GM18502 (cell line): ENCODE results near the gene GRAP.

Source experiments
- ATAC-seq: cut with Tn5 transposase; IDR thresholded peaks from one replicate; pipeline ENCODE4 v1.9.1; 2021; ENCODE audit warnings: mild to moderate bottlenecking; ENCODE audit not compliant: unreplicated experiment, poor library complexity

GRAP gene

GRCh38 chr17:19004421-19005136, 42.2 kb downstream of the GRAP start, which contains the start of gene FAM83G:
Gene FAM83G (minus strand): TSS chr17:19004764. CDS start chr17:19004041, 723 bp downstream.
- peak; percentile 73 for ATAC-seq

DNA sequence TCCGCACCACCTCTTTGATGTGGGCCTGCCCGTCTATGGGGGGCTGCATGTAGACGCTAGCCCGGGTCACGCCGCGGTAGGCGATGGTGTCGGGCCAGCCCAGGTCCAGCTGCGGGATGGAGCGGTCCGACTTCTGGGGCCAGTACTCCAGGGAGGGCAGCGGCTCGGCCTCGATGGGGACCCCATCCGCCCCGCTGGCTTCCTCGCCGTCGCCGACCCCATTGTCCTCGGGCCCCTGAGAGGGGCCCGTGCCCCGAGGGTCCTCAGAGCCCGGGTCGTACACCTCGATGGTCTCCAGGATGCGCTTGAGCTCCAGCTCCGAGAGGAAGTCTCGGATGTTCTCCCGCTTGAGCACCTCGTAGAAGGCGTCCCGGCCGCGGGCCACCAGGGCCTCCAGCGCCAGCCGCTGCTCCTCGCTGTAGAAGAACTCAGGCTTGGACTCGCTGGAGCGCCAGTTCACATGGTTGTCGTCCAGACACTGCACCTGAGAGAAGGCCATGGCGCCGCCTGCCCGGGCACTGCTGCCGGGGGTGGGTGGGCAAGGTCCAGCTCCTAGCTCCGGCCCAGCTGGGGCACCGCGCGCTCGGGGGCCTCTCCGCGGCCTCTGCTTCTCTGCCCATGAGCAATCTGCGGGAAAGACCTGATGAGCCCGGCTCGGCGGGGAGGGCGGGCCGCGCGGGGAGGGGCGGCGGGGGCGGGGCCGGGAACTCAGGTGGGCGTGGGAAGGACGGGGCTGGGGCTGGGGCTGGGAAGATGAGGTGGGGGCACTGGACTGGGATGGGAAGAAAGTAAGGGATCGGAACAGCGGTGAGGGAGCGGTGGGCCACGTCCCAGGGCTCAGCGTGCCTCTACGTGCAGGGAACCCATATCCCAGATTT, 43.0 kb downstream of the GRAP start:
- ATAC-seq: peak; percentile 21

DNA sequence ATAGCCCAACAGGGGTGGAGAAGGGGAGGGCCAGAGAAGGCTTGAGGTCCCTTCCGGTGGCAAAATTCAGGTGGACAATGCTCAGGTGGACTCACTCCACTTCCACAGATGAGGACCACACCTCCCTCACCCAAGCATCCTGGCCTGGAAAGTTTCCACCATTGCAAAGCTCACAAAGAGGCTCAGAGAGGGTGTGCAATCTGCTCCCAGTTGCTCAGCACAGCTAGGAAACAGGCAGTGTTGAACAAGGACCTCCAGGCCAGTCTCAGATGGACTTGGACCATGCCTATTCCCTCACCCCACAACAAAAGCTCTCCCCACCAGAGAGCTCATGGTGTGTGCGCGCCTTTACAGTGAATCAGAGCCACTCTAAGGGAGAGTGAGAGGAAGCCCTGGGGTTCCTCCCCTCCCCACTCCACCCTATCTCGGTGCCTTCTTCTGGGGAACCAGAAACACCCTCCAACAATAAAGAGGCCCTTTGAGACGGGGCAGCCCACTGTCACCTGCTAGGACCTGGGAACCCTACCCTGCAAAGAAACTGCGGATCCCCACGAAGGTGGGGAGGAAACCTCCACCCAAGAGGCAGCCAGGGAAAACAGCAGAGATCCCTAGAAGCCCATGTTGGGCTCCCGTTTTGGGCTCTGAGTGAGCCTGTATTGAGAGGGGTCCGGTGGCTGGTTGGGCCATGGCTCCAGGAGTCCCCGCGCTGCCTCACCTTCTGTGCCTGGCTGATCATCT, 43.8 kb downstream of the GRAP start:
- no peak for ATAC-seq

- ATAC-seq: no peak
Measured at GRCh38 chr17:19001907-19002590, 44.7 kb downstream of the GRAP start.

DNA sequence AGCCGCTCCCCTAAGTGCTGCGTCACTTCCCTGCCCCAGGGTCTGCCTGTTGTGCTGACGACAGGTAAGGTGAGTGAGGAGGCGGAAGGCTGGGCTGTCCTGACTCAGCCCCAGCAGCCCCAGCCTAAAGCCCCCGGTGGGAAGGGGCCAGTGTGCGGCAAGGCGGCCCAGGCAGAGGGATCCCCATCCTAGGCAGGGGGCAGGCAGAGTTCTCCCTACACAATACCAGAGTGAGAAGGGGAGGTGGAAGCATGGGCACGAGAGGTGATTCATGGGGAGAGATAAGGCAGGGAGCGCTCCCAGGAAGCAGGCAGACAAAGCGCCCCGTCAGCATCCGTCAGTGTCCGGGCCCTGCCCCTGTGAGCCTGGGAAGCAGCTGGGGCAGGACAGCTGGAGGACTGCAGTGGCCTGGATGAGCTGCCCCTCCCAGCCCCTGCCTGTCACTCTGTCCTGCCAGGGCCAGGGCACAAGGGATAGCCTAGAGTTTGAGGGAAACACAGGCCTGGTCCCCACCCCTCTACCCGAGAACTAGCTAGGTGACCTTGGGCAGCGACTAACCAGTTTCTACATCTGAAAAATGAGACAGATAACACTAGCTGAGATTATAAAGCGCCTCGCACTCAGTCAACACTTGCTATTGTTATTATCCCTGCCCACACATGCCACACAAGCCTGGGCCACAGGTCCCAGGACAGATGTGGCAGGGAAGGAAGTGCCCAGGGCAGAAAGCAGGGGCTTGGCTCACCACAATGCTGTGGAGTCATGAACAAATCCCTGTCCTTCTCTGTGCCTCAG, 46.0 kb downstream of the GRAP start:
- ATAC-seq: no peak

GRCh38 chr17:18999911-19000310, 46.8 kb downstream of the GRAP start:
- ATAC-seq: no peak

GRCh38 chr17:18999394-18999793, 47.4 kb downstream of the GRAP start:
- ATAC-seq: no peak

DNA sequence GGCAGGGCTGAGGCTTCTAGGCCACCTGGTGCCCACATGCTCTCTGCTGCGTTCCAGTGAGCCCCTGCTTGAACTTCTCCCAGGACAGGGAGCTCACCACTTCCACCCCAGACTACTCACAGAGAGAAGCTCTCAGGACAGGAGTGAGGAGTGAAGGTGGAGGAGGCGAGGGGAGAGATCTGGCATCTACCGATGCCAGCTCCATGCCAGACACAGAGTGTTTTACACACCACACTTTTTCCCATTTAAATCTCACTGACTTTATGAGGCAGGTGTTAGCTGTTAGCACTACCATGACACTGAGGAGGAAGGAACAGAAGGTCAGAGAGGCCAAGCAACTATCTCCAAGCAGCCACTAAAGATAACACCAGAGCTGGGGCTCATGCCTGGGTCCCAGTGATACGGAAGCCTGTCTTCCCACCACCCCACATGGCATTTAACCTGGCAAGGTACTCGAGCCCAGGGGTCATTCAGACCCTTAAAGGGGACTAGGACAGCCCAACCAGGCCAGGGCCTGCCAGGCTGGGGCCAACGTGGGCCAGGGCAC, 49.0 kb downstream of the GRAP start:
- ATAC-seq: no peak

GRCh38 chr17:18996458-18996857, 50.3 kb downstream of the GRAP start:
- ATAC-seq: no peak

DNA sequence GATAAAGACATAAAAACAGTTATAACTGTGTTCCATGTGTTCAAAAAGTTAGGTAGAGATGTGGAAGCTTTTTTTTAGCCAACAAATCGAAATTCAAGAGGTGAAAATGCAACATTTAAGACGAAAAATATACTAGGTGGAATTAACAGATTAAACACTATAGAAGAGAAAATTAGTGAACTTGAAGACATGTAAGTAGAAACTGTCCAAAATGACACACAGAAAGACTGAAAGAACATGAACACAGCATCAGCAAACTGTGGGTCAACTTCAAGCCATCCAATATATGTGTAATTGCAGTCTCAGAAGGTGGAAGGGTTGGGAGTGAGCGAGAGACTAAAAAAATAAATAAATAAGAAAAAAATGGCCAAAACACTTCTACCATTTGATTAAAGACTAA, 51.5 kb downstream of the GRAP start:
- ATAC-seq: no peak

- ATAC-seq: no peak
Measured at GRCh38 chr17:18994631-18995030, 52.1 kb downstream of the GRAP start.

- ATAC-seq: no peak
Measured at GRCh38 chr17:18993905-18994526, 52.7 kb downstream of the GRAP start.

DNA sequence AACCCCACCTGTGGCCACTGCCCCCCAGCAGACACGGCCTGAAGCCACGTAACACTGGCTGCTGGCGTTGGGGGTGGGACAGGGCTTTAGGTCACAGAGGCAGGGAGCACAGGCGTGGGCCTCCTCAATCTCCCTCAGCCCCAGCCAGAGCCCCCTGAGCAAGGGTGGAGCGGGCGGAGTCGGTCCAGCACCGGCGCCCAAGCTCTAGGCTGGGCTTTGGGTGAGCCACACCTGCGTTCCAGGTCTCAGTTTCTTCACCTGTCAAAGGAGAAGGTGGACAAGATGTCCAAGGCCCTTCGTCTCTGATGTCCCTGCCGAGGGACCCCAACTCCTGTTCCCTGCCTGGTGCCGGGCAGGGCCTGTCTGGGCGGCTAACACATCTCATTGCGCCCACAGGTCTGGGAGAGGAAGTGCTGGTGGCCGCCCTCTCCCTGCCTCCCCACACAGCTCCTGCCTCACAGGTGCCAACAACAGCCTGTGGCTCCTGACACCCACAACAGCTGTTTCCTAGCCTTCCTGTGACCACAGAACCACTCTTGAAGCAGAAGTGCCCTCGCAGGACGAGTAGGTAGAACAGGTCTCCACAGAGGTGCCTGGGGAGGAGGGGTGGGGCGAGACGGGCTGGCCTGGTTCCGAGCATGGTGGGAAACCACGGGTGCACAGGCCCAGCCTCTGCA, 54.2 kb downstream of the GRAP start:
- ATAC-seq: no peak

DNA sequence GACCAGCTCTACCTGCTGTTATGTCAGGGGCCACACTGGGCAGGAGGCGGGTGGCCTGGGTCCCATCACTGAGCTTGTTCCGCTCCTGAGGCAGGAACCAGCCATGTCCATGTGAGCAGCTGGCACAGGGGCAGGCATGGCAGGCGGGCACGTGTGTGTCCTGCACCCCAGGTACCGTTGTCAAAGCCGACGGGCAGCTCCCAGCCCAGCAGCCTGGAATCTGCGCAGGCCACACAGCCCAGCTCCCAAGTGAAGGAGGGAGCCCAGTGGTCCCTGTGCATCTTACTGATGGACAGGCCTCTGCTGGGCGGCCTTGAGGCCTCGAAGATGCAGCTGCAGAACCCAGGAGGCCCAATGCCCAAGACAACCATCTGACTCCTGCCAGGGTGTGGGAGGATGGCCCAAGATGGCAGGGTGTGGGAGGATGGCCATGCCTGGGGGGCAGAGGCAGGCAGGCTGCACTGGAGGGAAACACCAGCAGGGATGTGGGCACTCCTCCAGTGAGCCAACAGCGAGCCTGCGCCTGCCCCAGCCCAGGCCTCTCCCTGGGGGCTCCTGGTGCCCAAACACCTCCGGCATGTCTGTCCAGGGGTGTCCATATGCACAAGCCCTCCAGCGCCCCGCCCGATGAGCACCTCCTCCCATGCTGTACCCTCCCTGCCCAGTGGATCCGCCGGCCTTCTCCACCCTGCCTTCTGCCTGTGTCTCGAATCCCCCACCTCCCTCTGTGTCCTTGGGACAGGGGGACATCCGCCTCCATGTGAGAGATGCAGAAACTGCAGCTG, 55.0 kb downstream of the GRAP start:
- no peak for ATAC-seq

DNA sequence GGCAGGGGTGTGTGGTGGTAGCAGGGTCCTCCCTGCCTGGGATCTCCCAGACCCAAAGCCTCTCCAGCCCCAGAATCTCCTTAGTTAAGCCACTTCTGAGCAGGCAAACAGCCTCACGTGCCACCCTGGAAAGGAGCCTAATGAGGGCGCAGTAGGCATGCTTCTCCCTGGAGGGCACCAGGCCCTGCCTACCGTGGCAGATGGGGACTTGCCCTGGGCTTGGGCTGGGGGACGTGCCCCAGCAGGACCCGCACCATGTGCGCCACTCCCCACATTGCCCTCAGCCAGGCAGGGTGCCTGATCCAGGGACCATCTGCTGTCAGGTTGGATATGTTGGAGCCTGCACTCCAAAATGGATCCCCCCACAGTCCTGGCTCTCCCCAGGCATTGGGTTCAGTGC, 56.4 kb downstream of the GRAP start:
- no peak for ATAC-seq

GRCh38 chr17:18988546-18989173, 58.1 kb downstream of the GRAP start:
- no peak for ATAC-seq
